ENCODE results near the gene OSBPL1A.
"Not testable (repeated sequence)": the region's sequence is repeated elsewhere in the genome, so short reads cannot be mapped to it uniquely, and the experiment has no call there.

The OSBPL1A gene

GRCh38 chr18:24396082-24396633, 1.5 kb downstream of the OSBPL1A start:
- FAIRE-seq: no peak

GRCh38 chr18:24395049-24395795, 2.4 kb downstream of the OSBPL1A start:
- FAIRE-seq: no peak

GRCh38 chr18:24388957-24389356, 8.7 kb downstream of the OSBPL1A start:
- FAIRE-seq: no peak

- FAIRE-seq: no peak
These were observed 10.9 kb downstream of the OSBPL1A start for GRCh38 chr18:24386681-24387080.

- FAIRE-seq: no peak
These were observed 16.5 kb downstream of the OSBPL1A start for GRCh38 chr18:24381126-24381525.

GRCh38 chr18:24380163-24380747, 17.4 kb downstream of the OSBPL1A start:
- FAIRE-seq: no peak

- no peak for FAIRE-seq
These were observed 19.0 kb downstream of the OSBPL1A start for GRCh38 chr18:24378598-24378997.

GRCh38 chr18:24376531-24376930, 21.1 kb downstream of the OSBPL1A start:
- FAIRE-seq: not testable (repeated sequence)

- no peak for FAIRE-seq
These were observed 24.3 kb downstream of the OSBPL1A start for GRCh38 chr18:24373328-24373727.

- FAIRE-seq: no peak
These were observed 25.2 kb downstream of the OSBPL1A start for GRCh38 chr18:24372279-24372872.

GRCh38 chr18:24370120-24370519, 27.5 kb downstream of the OSBPL1A start:
- FAIRE-seq: no peak

GRCh38 chr18:24369426-24369825, 28.2 kb downstream of the OSBPL1A start:
- no peak for FAIRE-seq

GRCh38 chr18:24368749-24369148, 28.9 kb downstream of the OSBPL1A start:
- no peak for FAIRE-seq

GRCh38 chr18:24366328-24366727, 31.3 kb downstream of the OSBPL1A start:
- no peak for FAIRE-seq

- FAIRE-seq: no peak
These were observed 33.4 kb downstream of the OSBPL1A start for GRCh38 chr18:24364177-24364576.

GRCh38 chr18:24362757-24363156, 34.9 kb downstream of the OSBPL1A start:
- no peak for FAIRE-seq

GRCh38 chr18:24359787-24360530, 37.7 kb downstream of the OSBPL1A start:
- FAIRE-seq: peak; percentile 94

- no peak for FAIRE-seq
These were observed 43.3 kb downstream of the OSBPL1A start for GRCh38 chr18:24354278-24354677.

- no peak for FAIRE-seq
These were observed 51.4 kb downstream of the OSBPL1A start for GRCh38 chr18:24346254-24346653.

- no peak for FAIRE-seq
These were observed 53.1 kb downstream of the OSBPL1A start for GRCh38 chr18:24344509-24344908.

GRCh38 chr18:24342347-24342746, 55.3 kb downstream of the OSBPL1A start:
- FAIRE-seq: no peak

- no peak for FAIRE-seq
These were observed 56.3 kb downstream of the OSBPL1A start for GRCh38 chr18:24341361-24341760.

- no peak for FAIRE-seq
These were observed 64.5 kb downstream of the OSBPL1A start for GRCh38 chr18:24333084-24333483.

Data from TTC549 (cell line).